ENCODE measurements around the gene BRAT1.
"Not testable (repeated sequence)": the region's sequence is repeated elsewhere in the genome, so short reads cannot be mapped to it uniquely, and the experiment has no call there.

The BRAT1 gene

DNA sequence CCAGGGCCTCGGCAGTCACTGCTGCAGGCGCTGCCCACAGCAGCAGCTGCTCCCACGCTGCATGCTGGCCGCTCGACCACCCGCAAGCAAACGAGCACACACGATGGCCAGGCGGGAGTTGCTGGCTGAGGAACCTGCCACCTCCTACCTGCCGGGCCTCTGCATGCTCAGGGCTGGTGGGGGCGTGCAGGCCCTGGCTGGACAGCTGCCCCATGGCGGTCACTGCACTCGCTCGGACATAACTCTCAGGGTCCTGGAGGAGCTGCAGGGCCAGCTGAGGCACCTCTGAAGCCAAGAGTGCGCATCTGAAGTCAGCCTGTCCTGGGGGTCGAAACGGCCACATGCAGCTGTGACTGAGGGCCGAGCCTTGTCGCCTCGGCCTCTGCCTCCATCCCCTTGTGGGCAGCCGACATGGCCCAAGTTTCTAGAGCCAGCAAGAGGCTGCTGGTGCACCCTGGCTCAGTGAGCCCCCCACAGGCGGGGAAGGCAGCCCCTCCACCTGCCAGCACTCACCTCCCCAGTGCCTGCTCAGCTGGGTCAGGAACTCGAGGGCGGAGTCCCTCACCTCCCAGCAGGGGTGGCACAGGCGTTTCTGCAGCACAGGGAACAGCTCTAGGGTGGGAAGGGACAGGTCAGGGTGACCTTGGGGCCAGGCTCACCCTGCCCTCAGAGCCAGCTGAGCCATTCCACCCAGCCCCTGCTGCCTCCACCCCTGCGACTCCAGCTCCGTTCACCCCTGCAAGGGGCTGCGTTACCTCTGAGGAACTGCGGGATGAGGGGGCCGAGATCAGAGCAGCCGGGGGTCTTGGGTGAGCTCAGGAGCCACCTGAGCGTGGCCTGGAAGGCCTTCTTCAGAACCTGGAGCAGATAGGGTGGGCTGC, 16.1 kb downstream of the BRAT1 start:
- no peak for DNase-seq (ENCODE audit: low read depth in 2 of 2, low spot score in 1 of 2)

DNA sequence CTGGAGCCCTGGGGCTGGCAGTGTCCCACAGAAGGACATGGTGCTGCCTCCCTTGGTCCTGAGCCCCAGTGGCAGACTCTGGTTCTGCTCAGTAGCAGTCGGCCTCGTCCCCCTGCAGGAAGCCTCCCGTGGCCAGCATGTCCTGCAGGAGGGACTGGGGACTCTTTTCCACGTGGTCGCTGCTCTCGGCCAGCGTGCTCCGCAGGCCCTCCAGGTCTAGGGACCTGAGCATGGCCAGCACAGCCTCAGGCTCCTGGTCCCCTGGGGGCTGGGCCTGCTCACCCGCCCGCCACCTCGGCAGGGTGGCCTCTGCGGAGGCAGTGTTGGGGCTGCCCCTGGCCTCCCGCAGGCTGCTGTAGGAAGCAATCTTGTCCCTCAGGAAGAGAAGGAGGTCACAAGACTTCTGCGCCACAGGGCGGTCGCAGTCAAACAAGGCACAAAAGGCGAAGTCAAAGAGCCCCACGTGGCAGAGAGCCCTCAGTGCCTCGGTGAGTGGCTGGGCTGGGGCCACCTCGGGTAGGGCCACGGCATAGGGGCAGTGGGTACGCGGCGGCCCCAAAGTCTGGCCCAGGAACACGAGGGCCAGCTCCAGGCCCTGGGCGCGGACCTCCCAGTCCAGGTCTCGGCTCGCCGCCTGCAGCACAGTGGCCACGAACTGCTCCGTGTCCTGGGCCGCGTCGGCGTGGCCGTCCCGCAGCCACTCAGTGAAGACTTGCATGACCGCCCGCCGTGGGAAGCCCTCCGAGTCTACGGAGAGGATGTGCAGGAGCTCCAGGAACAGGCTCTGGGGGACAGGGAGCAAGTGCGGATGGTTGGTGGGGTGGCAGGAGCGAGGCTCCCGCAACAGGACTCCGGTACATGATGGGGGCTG, 17.1 kb downstream of the BRAT1 start:
- DNase-seq (ENCODE audit: low read depth in 2 of 2, low spot score in 1 of 2) = no peak

DNA sequence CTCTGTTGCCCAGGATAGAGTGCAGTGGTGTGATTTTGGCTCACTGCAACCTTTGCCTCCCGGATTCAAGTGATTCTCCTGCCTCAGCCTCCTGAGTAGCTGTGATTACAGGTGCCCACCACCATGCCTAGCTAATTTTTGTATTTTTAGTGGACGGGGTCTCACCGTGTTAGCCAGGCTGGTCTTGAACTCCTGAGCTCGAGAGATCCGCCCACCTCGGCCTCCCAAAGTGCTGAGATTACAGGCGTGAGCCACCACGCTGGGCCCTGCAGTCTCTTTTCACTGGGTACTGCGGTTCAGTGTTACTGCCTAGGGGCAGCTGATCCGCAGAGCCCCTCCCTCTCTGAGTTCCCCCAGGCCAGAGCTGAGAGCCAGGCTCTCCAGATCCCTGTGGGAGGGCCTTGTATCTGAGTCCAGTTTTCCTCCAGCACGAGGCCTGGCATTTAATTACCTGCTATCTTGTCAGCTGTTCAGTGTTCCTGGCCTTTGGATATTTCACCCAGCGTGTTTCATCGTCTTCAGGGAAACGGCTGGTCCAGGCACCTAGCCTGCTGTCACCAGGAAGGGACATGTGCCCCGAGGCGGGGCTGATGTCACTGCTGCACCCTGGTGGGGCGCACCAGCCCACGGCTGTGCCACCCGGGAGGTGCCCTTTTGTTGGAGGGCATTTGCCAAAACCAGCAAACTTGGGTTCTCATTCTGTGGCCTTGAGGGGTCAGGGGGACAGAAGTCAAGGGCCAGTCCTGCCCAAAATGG, 19.3 kb downstream of the BRAT1 start:
- not testable (repeated sequence) for DNase-seq (ENCODE audit: low read depth in 2 of 2, low spot score in 1 of 2)

DNA sequence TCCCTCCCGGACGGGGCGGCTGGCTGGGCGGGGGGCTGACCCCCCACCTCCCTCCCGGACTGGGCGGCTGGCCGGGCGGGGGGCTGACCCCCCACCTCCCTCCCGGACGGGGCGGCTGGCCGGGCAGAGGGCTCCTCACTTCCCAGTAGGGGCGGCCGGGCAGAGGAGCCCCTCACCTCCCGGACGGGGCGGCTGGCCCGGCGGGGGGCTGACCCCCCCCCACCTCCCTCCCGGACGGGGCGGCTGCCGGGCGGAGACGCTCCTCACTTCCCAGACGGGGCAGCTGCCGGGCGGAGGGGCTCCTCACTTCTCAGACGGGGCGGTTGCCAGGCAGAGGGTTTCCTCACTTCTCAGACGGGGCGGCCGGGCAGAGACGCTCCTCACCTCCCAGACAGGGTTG, 21.1 kb downstream of the BRAT1 start:
- not testable (repeated sequence) for DNase-seq (ENCODE audit: low read depth in 2 of 2, low spot score in 1 of 2)

DNA sequence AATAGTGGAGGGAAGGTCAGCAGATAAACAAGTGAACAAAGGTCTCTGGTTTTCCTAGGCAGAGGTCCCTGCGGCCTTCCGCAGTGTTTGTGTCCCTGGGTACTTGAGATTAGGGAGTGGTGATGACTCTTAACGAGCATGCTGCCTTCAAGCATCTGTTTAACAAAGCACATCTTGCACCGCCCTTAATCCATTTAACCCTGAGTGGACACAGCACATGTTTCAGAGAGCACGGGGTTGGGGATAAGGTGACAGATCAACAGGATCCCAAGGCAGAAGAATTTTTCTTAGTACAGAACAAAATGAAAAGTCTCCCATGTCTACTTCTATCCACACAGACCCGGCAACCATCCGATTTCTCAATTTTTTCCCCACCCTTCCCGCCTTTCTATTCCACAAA, 21.8 kb downstream of the BRAT1 start:
- not testable (repeated sequence) for DNase-seq (ENCODE audit: low read depth in 2 of 2, low spot score in 1 of 2)

DNA sequence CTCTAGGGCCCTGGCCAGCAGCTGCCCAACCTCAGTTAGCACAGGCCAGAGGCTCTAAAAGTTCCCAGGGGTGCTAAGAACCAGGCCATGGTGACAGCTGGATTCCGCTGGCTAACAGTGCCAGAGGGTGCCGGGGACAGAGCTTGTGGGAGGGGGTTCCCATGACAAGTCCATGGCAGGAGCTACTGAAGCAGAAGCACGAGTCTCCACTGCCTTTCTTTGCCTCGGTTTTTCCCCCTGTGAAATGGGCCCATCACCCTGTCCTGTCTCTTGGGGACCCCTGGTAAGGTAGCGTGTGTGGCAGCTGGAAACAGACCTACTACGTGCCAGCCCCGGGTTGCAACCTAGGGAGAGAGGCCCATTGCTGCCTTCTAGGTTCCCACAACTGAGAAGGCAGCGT, 22.5 kb downstream of the BRAT1 start:
- not testable (repeated sequence) for DNase-seq (ENCODE audit: low read depth in 2 of 2, low spot score in 1 of 2)

DNA sequence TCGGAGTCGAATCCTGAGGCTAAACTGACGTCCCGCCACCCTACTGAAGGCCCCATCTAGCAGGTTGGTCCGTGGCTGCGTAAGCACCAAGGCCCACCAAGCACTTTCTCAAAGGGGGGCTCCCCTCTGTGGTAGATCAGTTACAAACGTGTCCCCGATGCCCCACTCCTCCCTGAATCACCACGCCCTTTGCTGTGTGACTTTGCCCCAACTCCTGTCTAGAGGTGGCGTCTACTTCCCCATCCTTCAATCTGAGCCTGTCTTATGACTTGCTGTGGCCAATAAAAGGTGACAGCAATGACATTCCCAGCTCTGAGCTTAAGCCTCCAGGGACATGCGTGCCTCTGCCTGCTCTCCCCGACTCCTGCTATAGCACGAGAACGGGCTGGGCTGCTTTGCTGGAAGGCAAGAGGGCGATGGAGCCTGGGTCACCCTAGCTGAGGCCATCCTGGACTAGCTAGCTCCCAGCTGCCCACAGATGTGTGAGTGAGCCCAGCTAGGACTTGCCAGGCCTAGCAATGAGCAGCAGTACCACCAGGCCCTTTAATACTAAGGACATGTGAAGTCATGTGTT, 23.0 kb downstream of the BRAT1 start:
- DNase-seq (ENCODE audit: low read depth in 2 of 2, low spot score in 1 of 2) = not testable (repeated sequence)

DNA sequence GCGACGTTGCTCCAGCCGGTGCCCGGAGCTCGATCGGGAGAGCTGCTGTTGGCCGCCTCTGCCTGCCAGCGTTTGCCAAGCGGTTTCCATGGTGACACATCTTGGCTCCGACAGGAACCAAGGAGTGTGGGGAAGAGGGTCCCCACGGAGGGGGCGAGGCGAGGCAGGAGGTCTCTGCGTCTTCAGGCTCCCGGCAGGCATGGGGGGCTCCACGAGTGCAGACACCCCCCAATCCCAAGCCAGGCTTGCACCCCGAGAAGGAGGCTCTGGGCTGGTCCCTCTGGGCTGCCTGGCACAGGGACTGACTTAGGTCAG, 23.6 kb downstream of the BRAT1 start:
- DNase-seq (ENCODE audit: low read depth in 2 of 2, low spot score in 1 of 2) = not testable (repeated sequence)

DNA sequence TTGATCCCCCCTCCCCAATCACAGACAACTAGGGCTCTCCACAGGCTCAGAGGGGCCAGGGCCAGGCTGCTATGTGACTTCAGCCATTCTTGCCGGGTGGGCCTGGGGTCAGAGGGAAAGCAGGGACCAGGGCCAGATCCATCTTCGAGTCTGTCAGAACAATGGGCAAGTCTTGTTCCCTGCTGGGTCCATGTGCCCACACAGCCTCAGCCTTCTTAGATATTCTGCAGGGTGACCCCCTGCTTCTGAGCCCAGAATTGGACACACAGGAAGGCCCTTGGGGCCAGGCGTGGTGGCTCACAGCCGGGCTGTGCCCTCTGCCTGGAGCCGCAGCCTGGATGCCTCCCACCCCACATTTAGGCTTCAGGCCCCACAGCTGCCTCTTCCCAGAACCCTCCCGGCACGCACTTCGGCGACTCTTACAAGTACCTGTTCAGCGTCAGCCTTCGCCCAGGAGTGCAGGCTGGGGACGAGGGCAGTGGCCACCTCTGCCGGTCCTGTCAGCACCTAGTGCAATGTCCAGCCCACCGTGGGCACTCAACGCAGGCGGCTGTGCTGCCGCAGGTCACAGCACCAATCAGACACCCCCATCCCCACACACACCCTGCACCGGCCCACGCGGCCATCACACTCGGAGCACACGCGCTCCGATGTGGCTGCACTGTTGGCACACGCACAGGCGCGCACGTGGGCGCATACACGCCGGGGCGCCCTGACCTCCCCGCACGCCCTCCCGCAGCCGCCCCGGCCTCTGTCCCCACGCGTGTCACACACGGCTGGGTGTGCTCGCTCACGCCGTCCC, 24.1 kb downstream of the BRAT1 start:
- not testable (repeated sequence) for DNase-seq (ENCODE audit: low read depth in 2 of 2, low spot score in 1 of 2)

DNA sequence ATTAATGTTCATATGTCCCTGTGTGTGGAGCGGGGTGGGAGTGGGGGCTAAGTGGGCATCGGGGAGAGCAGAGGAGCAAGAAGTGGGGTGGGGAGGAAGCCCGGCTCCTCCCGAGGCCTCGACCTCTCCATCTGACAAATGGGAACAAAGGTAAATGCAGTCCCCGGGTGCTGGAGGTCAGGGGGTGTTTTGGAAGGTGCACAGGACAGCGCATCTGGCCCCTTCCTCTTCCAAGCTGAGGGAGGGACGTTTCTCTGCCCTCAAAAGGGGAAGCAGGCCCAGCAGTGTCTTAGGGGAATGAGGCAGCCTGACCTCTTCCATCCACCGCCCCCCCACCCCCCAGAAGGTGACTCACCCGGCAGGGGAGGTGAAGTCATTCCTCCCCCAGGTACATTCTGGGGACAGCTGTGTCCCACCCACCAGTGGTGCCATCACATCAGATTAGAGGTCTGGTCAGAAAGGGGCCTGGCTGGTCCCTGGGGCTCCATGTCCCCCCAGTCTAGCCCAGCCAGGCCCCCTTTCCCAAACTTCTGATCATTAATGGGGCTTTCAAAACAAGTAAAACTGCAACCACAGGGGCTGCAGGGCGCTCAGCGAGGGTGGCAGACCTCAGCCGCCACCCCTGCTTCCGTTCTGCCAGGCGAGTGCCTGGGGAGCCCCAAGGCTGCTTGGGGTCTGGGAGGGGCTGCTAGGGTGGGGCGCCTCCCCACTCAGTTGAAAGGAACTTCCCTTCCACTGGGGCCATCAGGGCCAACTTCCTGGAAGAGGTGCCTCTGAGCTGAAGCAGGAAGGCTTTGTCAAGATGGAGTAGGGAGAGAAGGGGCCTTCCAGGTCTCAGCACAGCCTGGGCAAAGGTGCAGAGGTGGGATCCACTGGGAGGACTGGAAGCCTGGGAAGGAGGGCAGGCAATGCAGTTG, 25.0 kb downstream of the BRAT1 start:
- DNase-seq (ENCODE audit: low read depth in 2 of 2, low spot score in 1 of 2) = peak in 1 of 2 donors; percentile 70

DNA sequence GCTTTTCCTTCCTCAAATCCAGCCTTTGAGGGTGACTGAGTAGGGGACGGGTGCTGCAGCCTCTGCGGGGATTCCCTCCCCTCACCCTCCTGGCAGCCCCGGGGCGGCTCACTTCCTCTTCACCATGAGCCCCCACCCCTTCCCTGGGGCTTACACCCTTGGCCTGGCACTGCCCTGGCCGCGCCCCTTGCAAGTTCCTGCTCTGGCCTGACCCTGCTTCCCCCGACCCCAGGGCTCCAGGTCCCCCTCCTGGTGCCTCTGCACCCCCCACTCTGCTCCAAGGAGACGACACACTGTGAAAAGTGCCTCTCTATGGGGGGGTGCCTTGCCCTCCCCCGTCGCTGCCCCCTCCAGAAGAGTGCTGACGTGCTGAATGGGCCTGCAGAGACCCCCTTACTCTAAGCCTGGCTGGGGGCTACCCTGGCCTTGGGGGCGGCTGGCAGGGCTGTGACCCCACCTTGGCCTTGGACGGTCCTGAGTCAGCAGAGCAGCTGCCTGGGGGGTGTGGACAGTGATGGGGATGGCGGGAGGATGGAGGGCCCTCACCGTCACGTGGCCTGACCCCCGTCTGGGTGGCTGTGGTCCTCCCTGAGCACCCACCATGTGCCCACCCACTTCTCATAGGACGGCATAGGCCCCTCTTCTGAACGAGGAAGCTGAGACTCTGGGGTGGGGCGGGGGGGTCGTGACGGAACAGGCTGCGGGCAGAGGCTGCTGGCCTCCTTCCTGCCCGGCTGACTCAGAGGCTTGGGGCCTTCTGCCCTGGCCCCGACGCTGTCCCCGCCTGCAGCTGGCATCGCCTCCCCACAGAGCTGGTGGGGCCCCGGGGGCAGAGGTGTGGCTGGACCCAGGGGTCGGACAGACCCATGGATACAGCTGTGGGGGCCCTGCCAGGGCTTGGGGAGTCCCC, 25.9 kb downstream of the BRAT1 start:
- no peak for DNase-seq (ENCODE audit: low read depth in 2 of 2, low spot score in 1 of 2)

DNA sequence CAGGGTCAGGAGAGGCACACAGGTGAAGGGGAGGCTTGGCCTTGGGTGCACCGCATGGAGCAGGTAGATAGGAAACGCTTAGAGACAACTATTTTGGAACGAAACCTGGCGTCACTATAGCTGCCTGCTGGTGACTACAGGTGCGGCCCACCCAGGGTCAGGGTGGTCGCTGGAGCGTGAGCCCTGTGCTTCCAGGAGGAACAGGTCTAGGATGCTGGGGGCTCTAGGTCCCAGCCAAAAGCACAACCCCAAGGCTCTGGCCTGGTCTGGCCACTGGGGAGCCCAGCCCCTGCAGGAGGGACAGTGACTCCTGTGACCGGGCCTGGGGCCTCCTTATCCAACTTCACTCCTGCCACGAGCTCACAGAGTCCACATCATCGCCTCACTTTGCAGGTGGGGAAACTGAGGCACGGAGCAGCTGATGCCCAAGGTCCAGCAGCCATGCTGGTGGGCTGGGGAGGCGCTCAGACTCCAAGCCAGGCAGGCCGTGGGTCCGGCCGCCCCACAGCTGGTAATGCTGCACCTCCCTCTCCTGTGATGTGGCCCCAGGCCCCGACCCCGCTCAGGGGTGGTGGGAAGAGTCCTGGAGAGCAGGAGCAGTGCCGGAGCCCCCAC, 26.7 kb downstream of the BRAT1 start:
- DNase-seq (ENCODE audit: low read depth in 2 of 2, low spot score in 1 of 2) = no peak

DNA sequence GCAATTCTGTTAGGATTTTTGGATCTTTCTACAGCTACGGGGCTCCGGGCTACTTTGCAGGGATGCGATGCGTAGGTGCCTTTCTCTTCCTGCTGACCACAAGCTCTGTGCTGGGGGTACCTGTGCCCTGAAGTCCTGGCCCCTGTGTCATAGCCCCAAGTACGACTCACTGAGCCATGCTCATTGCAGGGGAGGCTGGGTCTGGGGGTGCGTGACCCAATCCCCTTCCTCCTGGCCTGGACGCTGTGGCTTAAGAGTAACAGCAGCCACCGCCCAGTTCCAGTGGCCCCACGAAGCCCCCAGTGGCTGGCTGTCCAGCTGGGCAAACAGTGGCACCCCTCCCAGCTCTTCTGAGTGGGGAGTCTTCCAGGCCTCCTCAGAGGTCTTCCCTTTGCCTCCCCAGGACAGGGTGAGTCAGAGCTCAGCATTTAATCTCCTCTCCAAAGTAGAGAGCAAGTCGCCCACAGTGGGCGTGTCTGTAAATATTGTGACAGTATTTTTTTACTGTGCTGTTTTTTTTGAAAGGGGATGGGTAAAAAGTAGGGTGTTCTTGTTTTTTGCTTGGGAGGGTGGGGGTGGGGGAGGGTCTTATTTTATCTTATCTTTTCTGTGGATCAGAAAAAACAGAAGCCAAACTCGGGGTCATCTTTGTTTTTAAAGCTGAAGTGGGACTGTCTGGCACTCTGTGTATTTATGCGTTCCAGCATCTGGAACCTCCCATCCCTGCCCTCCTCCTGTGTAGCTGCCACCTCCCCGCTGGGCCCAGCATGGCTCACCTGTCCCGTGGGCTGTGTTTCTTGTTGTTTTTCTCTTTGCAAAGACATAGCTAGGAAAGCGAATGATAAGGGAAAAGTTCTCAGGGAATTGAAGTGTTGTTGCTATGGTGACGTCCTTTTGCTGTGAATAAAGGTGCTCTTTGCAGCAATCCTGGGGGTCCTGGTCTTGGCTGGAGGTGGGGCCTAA, 27.5 kb downstream of the BRAT1 start:
- DNase-seq (ENCODE audit: low read depth in 2 of 2, low spot score in 1 of 2) = no peak

DNA sequence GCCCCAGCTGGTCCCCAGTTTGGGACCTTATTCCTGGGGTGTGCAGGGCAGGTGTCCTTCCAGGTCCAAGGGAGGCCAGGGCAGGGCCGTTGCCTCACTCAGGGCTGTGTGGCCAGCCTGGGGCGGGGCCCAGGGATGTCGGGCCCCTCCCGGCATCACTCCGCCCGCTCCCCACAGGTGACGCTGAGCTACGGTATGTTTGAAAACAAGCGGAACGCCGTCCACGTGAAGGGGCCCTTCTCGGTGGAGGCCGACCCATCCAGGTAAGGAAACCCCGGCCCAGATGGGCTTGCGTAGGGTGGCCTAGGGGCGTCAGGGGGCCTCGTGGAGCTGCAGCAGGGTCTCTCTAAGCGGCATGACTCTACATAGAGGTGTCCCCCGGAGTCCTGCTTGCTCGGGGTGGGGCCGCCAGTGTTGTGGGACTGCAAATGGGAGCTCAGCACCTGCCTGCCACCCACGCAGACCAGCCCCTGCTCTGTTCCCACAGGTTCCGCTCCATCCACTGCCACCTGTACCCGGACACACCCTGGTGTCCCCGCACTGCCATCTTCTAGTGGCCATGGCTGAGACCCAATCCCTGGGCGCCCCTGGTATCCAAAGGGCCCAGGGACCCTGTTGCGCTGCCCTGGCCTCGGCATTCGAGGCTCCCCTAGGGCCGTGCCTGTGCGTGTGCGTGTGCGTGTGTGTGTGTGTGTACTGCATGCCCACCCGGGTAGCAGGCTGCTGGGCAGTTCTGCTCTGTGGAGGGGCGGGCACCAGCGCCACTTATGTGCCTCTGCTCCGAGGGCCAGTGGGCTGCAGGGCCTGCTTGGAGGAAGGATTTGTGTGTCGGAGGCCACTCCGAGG, 28.4 kb downstream of the BRAT1 start:
- no peak for DNase-seq (ENCODE audit: low read depth in 2 of 2, low spot score in 1 of 2)
